GM19455 (cell line): ENCODE results near the gene TFDP3.

Experiments
- ATAC-seq: cut with Tn5 transposase; IDR thresholded peaks from one replicate; pipeline ENCODE4 v1.9.1; 2021; ENCODE audit not compliant: unreplicated experiment

TFDP3 gene

DNA sequence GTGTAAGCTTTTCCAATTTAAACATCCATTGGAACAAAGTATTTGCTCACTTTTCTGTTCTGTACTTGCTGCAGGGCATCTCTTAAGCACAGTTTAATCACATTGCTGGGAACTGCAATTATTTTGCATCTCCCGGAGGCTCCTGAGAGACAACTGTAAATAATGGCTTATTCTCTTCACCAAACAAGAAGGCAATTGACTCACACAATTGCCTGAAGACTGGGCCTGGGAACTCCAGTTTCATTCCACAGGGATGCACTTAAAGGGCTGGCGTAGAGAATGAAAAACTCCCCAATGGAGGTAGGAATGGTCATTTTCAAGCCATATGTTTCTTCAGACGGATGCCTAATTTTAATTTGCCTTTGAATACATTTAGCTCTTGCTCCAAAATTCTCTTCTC lies 29.5 kb downstream of the TFDP3 start:
- no peak for ATAC-seq

DNA sequence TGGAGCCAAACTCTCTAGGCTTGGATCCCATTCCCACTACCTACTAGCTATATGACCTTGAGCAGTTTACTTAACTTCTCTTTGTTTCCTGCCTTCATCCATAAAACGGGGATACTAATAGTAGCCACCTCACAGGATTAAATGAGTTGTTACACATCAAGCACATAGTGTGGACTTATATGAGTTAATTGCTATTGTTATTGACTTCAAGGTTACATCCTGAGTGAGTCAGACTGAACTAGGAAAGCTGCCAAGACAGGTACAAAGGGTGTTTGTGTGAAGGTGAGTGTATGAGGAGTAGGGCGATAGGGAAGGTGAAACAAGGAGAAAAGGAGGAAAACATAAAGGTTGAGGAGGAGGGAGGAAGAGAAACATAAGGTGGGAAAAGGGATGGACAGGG lies 32.2 kb downstream of the TFDP3 start:
- no peak for ATAC-seq

DNA sequence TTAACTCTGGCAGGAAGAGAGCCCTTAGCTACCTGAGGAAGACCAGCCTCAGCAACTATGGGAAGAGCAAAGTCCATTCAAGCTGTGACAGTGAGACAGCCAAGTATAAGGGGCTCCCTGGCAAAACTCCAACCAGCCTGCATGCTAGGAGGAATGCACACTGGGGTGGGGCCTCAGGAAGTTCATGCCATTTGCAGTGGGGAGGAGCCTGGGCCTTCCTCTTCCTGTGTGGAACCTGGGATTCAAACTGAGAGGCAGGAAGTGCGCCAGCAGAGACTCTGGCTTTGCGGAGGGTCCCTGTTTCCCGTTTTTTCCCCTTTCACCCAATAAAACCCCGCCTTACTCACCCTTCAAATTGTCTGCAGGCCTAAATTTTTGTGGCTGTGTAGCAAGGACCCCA lies 33.0 kb downstream of the TFDP3 start:
- no peak for ATAC-seq

DNA sequence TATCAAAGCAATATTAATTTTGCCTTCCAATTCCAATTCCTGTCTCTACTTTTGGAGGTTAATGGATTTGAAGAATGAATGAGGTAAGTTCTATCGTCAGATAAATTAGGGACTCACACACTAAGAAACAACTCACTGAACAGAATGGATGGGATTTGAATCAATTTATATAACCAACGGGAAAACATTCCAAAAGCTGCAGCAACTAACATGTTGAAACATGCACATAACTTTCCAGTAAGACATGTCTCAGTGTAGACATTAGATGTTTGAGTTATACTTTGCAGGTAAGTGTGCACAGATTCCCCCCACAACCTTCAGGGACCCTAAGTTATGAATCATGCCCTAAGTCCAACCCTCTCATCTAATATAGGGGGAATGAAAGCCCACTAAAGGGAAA lies 34.3 kb downstream of the TFDP3 start:
- no peak for ATAC-seq

DNA sequence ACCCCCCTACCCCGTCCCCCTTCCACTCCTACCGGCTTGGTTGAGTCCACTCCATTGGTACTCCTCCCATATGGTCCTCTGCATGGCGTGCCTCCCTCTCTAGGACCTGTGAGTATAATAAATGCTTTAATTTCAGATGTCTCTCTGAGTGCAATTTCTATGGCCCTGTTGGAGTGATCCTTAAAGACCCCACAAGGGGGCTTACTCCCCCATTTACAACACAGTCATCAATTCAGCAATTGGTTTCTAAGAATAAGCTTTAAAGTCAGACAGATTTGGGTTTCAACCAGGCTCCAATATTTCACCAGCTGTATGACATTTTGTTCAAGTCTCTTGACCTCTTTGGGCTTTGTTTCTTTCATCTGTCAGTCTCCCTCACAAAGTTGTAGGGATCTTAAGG lies 38.7 kb downstream of the TFDP3 start:
- ATAC-seq, result no peak

DNA sequence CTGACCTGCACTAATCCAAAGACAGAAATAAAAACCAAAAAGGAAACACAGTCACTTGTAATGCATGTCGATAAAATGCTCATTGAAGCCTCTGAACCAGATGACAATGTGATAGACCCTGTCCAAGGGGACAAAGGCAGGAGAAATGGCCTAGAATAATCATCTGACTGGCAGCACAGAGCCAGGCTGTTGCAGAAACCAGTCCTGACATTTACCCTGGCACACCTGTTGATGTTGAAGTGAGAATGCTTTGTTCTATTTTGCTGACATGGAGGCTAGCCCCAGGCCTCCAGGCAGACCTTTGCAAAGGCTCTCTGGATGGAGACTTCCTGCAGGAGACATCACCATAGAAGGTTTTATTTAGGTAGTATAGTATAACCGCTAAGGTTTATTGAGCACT lies 41.0 kb downstream of the TFDP3 start:
- no peak for ATAC-seq

DNA sequence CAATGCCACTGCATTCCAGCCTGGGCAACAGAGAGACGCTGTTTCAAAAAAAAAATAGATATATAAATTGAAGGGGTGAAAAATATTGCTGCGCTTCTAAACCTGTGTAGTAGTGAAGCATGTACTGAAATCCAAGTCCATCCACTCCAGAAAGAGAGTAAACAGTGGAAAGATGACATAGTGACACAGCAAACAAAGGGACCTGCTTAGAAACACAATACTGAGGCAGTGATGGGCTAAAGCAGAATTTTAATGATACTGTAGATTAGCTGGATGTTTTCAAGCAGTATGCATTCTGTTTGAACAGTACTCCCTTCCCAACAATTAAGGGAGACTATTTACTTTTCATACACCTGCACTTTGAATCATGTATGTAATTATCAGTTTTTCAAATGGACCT lies 42.5 kb downstream of the TFDP3 start:
- ATAC-seq, result no peak

DNA sequence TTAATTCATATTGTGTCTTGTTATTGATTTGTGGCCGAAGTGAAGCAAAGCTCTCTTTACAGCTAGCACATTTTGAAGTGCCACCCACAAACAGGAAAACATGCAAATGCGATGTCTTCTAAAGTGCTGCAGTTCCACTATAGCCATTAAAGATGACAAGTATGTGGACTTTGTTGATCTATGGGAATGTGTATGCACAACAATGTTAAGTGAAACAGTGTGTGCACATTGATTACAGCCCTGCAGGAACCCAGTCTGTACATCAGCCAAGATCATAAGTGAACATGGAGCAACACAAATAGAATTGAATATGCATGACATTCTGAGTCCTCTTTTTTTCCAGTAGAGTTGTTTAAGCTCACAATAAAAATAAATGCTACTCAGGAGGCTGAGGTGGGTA lies 43.0 kb downstream of the TFDP3 start:
- no peak for ATAC-seq

DNA sequence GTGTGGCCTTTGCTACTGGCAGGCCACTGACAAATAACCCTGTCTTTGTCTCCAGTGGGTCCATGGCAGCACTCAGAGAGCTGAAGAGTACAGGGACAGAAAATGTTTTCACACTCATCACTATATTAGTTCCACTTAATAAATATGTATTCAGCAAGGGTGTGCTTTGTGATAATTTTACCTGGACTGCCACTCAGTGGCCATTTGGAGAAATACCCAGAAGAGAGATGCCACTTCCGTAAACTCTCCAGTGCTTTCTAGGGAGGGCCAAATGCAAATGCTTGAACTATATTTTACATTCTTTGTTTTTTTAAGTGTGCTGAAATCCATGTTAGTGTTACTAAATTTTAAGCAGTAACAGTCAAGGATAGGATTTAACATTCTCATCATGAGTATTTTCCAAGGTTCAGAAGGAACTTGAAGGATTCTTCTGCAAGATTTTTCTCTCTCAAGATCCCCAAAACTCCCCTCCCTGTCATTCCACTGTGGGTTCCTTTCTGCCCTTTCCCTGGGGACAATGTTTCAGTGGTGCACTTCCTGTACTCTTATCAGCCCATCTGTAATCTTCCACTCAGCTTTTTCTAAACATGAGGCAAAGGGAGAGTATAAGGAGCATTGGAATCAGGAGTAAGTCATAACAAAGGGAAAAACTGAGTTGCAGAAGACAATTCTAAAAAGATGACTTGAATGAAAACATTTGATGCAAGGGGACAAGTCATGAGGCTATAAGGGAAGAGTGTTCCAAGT lies 46.0 kb downstream of the TFDP3 start:
- no peak for ATAC-seq
